ENCODE measurements around the gene KRTAP6-2.

The KRTAP6-2 gene

GRCh38 chr21:30598802-30599201 lies at the start of gene KRTAP6-2:
TSS of gene KRTAP6-2 (minus strand) at chr21:30598902. CDS start at chr21:30598874, 28 bp downstream.
- DNase-seq = no peak

GRCh38 chr21:30646904-30647414 lies 48.3 kb upstream of the KRTAP6-2 start:
- DNase-seq = no peak

- DNase-seq = no peak
Observed at GRCh38 chr21:30642564-30642963, 43.9 kb upstream of the KRTAP6-2 start, which contains the start of gene KRTAP20-3. TSS of gene KRTAP20-3 (plus strand) at chr21:30642864.

GRCh38 chr21:30638686-30639085 lies 40.0 kb upstream of the KRTAP6-2 start:
- DNase-seq = no peak

- DNase-seq = no peak
Observed at GRCh38 chr21:30634906-30635305, 36.2 kb upstream of the KRTAP6-2 start, which contains the start of gene KRTAP20-2. TSS of gene KRTAP20-2 (plus strand) at chr21:30635206. CDS start at chr21:30635264, 58 bp downstream.

GRCh38 chr21:30629200-30629599 lies 30.5 kb upstream of the KRTAP6-2 start:
- DNase-seq = no peak

- DNase-seq = no peak
Observed at GRCh38 chr21:30628109-30628508, 29.4 kb upstream of the KRTAP6-2 start.

GRCh38 chr21:30625449-30626165 lies 26.9 kb upstream of the KRTAP6-2 start:
- no peak for DNase-seq

GRCh38 chr21:30623362-30623761 lies 24.7 kb upstream of the KRTAP6-2 start:
- no peak for DNase-seq

GRCh38 chr21:30620522-30620921 lies 21.8 kb upstream of the KRTAP6-2 start, which contains the start of gene KRTAP20-4:
TSS of gene KRTAP20-4 (plus strand) at chr21:30620627.
- no peak for DNase-seq

GRCh38 chr21:30620080-30620479 lies 21.4 kb upstream of the KRTAP6-2 start:
- DNase-seq = no peak

GRCh38 chr21:30616125-30616524 lies 17.4 kb upstream of the KRTAP6-2 start, which contains the start of gene KRTAP20-1:
TSS of gene KRTAP20-1 (plus strand) at chr21:30616425. CDS start at chr21:30616455, 30 bp downstream.
- no peak for DNase-seq

GRCh38 chr21:30615199-30615598 lies 16.5 kb upstream of the KRTAP6-2 start:
- no peak for DNase-seq

- DNase-seq = no peak
Observed at GRCh38 chr21:30613836-30614235, 15.1 kb upstream of the KRTAP6-2 start, which contains the start of gene KRTAP6-1. TSS of gene KRTAP6-1 (minus strand) at chr21:30613930. CDS start at chr21:30613904, 26 bp downstream.

GRCh38 chr21:30612132-30612531 lies 13.4 kb upstream of the KRTAP6-2 start:
- DNase-seq = no peak

- DNase-seq = no peak
Observed at GRCh38 chr21:30605968-30606367, 7.3 kb upstream of the KRTAP6-2 start.

GRCh38 chr21:30600787-30601186 lies 2.1 kb upstream of the KRTAP6-2 start, which contains the start of gene KRTAP22-1:
TSS of gene KRTAP22-1 (plus strand) at chr21:30601087.
- DNase-seq = no peak

GRCh38 chr21:30592140-30592539 lies 6.6 kb downstream of the KRTAP6-2 start, which contains the start of gene KRTAP6-3:
TSS of gene KRTAP6-3 (plus strand) at chr21:30592440. CDS start at chr21:30592446, 6 bp downstream.
- DNase-seq = no peak

GRCh38 chr21:30590297-30590696 lies 8.4 kb downstream of the KRTAP6-2 start, which contains the start of gene KRTAP22-2:
TSS of gene KRTAP22-2 (minus strand) at chr21:30590397.
- DNase-seq = no peak

GRCh38 chr21:30582870-30583269 lies 15.8 kb downstream of the KRTAP6-2 start:
- no peak for DNase-seq

GRCh38 chr21:30580132-30580531 lies 18.6 kb downstream of the KRTAP6-2 start:
- no peak for DNase-seq

- DNase-seq = no peak
Observed at GRCh38 chr21:30579346-30579745, 19.4 kb downstream of the KRTAP6-2 start.

- DNase-seq = no peak
Observed at GRCh38 chr21:30577766-30578165, 20.9 kb downstream of the KRTAP6-2 start.

- no peak for DNase-seq
Observed at GRCh38 chr21:30567617-30568016, 31.1 kb downstream of the KRTAP6-2 start.
